Subcutaneous adipose tissue (tissue), 4 donors: ENCODE measurements around the gene RPL34. TPM values are rescaled to one million over a fixed set of nuclear protein-coding genes. Genes with fewer than 3 reads are reported as not detected.

ENCODE experiments used
- CTCF ChIP-seq: fragments of 450-650 bp; IDR thresholded peaks from one replicate; pipeline ENCODE4 v1.5.1; 2016; ENCODE audit warnings: low read depth, mild to moderate bottlenecking, control low read depth, antibody characterized with exemption, moderate library complexity
- total RNA-seq, 4 donors: library from RNA; depleted of rRNA; stranded (reverse); fragments of >200 nt; gene quantifications; one replicate each; pipeline ENCODE4 v1.1.0, GENCODE V29; 2016

The RPL34 gene
- total RNA-seq, 4 donors from 2014 or later: 696 to 1,446 (median 892) TPM

- TF ChIP-seq CTCF: no peak
Measured at GRCh38 chr4:108590776-108591175, 29.6 kb upstream of the RPL34 start.

GRCh38 chr4:108592674-108592986 is 27.7 kb upstream of the RPL34 start:
- TF ChIP-seq CTCF: no peak

- no peak for TF ChIP-seq CTCF
Measured at GRCh38 chr4:108596344-108596743, 24.0 kb upstream of the RPL34 start.

GRCh38 chr4:108601106-108601505 is 19.3 kb upstream of the RPL34 start:
- TF ChIP-seq CTCF: no peak

- no peak for TF ChIP-seq CTCF
Measured at GRCh38 chr4:108601532-108601931, 18.8 kb upstream of the RPL34 start.

GRCh38 chr4:108602163-108602562 is 18.2 kb upstream of the RPL34 start:
- TF ChIP-seq CTCF: no peak

- no peak for TF ChIP-seq CTCF
Measured at GRCh38 chr4:108607079-108607815, 13.1 kb upstream of the RPL34 start.
